GM18526 (cell line): Measurements from ENCODE around the gene SCD5.

ENCODE experiments used
- POLR2A ChIP-seq: IDR thresholded peaks from 3 replicates; pipeline ENCODE4 v1.6.1; 2011; ENCODE audit not compliant: insufficient read length; ENCODE audit errors: extremely low read depth

SCD5 gene

DNA sequence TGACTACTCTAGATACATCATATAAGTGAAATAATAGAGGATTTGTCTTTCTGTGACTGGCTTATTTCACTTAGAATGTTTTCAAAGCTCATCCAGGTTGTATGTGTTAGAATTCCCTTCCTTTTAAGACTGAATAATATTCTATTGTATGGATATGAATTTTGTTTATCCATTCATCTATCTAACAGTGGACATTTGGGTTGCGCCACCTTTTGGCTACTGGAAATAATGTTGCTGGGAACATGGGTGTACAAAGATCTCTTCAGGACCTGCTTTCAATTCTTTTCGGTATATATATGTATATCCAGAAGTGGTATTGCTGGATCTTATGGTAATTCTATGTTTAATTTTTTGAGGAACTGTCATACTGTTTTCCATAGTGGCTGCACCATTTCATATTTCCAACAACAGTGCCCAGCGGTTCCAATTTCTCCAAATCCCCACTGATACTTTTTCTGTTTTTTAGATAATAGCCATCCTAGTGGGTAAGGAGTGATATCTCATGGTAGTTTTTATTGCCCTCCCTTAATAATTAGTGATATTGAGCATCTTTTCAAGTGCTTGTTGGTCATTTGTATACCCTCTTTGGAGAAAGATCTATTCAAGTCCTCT is 3.4 kb upstream of the SCD5 start:
- TF ChIP-seq POLR2A = no peak

DNA sequence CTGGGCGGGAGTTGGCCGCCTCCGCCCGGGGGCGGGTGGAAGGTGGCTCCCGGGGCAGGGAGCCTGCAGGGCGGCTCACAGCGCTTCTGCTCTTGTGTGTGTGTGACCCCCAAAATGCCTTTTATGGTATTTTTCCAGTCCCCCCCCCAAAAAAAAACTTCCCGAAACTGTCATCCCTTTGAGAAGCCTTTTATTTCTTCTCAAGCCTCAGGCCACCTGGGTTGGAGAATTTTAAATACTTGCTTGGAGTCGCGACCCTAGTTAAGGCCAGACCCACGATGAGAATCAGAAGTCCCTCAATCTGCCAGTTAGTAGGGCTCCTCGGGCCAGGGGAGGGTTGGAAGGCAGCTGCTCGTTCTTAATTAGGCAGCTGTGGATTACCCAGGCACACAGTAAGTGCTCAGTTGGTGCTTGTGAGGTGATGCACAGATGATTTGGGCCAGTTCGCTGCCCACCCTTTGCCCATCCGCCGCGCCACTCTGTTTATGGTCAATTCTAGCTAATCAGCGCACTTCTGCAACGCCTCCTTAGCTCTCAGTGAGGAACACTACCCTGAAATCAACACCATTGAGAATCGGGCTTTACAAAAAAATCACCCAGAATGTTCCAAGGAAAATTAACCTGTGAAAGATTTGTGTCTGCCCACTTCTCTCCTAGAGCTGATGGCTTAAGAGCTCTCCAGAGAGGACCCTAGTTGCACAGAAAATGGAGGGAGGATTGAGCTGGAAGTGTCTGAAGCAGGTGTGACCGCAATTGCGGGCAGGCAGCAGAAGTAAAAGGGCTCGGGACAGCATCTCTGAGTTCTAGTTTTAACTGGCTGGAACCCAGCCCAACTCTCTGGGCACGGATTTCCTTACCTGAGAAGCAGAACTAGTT is 648 bp upstream of the SCD5 start:
- TF ChIP-seq POLR2A = no peak

DNA sequence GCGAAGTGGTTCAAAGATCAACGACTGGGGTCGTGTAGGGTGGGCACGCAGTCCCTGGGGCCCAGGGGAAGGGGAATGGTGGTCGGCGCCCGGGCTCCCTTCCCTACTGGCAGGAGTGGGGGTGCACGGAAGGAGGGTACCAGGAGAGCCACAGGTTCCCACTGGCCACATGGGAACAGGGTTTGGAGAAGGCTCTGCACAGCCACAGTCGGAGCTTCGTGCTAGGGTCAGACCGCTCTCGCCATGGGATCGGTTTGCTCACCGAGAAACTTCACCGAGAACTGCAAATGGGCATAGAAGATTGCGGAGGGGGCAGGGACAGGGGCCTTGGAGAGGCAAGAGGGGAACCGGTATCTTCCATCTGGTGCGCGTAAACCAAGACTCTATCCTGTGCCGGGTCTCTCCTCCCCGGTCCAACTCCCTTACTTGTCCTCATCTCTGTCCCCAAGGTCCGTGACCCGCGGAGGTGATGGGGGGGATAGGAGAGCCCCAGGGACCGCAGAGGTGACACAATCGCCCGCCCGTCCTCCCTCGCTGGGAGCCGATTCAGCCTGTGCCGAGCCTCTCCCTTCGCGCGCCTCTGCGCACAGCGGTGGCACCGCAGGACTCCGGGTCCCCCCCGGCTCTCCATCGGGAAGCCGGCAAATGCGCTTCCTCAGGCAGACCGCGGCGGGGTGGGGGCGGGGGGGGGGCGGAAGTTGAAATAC is 1.0 kb downstream of the SCD5 start:
- no peak for TF ChIP-seq POLR2A

DNA sequence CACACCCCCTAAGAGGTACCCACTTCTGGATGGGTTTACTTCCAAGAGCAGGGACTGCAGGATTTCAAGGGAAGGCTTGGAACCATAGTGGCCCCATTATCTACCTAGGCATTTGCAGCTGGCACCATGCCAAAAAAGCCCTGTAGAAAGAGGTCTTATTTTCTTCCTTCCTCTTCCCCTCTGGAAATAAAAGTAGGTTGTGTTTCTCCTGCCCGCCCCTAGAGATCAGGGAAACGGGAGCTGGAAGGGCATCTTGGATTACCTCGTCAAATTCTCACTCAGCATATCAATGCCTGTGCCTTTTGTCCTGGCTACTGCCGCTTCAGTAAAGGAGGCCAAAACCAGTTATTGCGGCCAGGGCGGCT is 1.6 kb downstream of the SCD5 start:
- no peak for TF ChIP-seq POLR2A

DNA sequence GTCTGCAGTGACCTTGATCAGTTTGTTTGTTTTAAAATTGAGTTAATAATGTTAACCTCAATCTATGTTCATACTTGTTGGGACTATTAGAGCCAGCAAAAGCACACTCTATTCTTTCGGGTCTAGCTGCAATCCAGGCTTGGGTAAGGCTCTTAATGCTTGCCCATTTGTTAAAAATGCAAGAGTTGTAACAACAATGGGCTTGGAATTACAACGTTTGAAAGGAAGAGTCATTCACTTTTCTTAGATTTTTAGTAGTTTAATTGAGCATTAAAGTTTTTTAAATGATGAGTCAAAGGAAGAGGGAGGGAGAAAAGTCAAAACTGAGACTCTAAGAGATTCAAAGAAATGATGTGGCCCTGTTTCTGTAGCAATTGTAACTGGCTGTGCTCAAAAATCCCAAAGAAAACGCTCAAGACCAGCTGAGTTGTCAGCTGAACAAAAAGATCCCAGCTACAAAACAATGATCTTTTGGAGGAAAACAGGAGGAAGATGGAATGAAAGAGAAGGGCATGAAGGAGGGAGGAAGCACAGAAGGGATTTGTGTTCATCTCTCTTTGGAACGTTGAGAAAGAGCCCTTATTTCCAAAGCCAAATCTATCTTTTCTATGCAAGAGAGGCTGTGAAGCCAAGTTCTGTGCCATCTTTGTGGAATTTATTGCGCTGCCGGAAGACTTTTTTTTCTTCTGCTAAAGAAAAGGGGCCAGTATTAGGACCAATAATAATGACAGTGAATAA is 5.5 kb downstream of the SCD5 start:
- TF ChIP-seq POLR2A = no peak

DNA sequence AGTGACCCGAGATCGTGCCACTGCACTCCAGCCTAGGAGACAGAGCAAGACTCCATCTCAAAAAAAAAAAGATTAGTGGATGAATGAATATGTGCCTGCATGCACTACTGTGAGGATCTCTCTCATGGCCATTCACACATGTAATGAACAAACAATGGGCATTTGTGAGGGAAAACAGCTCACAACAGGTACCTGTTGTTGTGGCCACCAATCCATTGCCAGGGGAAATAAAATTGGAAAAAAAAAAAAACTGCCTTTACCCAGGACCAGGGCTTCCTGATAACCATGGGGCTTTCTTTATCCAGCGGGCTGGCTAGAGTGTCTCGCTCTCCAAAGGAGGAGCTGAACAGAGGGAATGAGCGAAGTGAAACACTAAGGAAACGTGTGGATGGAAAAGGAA is 7.4 kb downstream of the SCD5 start:
- no peak for TF ChIP-seq POLR2A

DNA sequence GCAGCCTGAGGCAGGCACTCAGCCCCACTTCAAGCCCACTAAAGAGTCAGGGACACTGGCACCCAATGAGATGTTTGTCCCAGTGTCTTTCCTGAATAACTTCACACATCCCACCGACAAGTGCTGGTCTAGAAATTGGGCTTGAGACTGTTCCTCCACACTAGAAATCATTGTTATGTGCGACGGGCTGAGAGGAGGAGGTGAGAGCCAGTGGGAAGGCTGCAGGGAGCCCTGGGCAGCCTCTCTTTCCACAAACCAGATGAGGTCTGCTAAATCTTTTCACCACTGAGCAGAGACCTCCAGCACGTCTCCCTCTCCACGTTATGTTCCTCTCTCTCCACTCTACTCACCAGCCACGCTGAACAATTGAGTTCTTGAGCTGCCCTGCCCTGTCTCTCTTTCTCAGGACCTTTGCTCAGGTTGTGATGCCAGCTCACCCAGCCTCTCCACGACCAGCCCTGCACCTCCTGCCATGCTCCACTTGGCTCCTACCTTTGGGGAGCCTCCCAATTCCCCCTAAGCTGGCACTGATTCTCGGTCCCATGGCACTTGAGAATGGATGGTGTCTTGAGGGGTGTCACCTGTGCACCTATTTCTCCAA is 8.4 kb downstream of the SCD5 start:
- no peak for TF ChIP-seq POLR2A

DNA sequence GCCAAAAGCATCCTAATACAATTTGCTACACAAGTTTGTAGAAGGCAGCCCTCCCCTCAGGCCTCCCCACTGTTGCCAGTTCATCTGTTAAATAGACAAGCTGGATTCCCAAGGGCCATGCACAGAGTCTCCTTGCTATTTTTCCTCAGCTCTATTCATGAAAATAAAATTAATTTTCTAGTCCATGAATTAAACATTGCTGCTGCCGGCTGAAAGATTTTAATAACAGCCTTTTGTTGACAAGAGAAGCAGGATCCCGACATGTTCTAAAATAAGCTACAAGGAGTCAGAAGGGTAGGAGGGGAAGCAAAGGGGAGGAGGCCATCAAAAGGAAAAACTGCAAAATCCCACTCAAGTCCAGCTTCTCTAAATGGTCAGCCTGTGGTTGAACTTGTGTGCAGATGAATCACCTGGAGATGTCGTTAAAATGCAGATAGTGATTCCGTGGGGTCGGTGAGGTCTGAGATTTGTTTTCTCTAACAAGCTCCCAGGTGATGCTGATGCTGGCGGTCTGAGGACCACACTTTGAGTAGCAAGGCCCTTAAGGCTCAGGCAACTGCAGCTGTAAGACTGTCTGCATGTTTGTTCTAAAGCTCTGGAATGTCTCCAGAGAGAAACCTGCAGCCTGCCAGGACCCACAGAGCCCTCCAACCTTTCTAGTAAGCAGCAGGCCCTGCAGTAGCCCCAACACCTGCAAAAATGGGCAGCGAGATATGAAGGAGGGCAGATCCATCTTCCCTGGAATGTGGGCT is 9.4 kb downstream of the SCD5 start:
- no peak for TF ChIP-seq POLR2A

DNA sequence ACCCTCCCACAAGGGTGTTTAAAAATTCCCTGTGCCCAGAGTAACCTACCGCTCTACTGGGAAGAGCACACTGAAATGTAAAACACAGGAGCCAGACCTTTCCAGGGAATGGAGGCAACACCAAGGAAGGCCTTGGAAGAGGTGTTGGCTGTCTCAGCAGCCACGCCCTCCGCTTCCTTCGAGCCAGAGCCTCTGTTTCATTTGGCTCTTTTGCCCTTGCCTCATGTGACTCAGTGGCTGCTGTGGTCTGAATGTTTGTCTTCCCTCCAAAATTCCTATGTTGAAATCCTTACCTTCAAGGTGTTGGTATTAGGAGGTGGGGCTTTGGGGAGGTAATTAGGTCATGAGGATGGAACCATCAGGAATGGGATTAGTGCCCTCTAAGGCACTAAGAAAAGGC is 11.3 kb downstream of the SCD5 start:
- no peak for TF ChIP-seq POLR2A

DNA sequence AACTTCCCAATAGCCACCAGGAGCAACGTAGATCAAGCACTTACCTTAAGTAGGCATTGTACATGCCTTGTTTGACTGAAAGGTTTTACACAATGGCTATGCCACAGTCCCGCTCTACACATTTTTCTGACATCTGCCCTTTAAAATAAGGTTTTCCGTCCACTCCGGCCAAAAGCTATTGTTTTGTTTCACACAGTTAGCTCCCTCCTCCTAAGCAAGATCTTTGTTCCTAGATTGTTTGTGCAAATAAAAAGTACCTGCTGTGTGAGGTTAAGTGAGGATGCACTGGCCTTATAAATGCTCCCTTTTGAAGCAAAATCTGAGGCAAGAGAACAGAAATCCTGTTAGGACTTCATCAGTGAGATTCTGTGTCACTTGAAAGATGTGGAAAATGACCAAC is 11.8 kb downstream of the SCD5 start:
- TF ChIP-seq POLR2A = no peak

DNA sequence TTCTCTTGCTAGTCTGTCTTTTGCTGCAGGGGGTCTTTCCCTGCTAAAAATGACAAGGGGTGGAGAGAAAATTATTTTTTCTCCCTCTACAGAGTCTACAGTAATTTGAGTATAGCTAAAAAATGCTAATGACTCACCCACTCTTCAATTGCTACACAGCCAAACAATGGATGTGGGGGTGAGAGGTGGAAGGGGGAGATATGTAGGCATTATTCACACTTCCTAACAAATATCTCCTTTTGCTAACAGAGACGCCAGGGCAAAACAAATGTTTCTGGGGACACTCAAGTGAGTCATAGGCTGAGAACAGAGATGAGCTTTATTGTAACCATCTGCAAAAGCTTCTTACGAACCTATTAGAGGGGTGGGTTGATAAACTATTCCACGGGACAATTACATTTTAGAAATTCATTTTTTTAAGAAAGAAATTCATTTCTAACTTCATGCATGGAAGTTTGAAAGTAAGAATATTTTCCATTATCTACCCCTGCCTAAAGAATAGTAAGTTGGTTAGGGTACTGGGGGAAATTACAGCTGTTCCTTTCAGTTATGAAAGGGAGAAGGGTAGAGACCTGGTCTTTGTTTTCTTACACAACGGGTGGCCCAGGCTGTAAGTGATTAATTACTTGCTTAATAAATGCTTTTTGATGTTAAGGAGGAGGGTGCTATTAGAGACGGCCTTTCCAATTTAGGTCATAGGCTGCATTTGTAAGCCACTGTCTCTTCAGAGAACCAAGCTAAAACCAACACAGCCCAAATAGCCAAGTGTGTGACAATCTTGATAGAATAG is 12.8 kb downstream of the SCD5 start:
- TF ChIP-seq POLR2A = no peak

DNA sequence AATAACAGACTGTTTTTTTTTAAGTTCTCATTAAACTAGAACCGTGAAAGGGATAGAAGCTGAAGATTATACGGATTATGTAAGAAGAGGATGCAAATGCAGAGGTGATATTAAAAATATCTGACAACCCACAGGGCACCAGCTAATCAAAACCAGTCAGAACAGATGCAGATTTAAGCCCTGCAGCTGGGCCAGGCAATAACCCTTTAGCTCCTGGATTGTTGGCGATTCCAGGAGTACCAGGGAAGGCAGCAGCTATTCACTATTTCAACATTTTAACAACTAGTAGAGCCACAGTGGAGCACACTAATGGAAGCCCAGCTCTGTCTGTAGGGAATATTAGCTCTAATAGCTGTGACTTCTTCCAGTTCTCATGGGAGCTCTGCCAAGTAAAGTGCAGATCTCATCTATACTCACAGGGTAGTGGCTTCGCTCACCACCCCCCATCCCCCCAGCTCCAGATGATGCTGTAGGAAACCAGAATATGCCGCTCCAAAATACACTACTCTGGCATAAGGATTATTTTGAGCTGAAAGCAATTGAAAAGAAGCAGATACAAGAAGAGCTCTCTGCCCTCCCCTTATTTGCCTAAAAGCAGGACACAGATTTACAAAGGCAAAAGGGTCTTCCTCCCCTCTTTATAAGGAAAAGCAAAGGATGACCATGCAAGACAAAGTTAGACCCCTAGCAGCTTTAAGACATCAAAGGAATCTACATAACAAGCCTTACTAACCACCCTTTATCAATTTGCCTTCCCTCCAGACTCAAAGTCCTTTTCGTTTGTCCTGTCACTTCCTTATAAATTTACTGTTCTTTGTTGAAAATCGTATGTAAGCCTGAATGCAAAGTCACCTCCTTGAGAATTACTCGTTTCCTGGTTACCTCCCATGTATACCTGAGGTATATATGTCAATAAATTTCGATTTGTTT is 13.7 kb downstream of the SCD5 start:
- no peak for TF ChIP-seq POLR2A

DNA sequence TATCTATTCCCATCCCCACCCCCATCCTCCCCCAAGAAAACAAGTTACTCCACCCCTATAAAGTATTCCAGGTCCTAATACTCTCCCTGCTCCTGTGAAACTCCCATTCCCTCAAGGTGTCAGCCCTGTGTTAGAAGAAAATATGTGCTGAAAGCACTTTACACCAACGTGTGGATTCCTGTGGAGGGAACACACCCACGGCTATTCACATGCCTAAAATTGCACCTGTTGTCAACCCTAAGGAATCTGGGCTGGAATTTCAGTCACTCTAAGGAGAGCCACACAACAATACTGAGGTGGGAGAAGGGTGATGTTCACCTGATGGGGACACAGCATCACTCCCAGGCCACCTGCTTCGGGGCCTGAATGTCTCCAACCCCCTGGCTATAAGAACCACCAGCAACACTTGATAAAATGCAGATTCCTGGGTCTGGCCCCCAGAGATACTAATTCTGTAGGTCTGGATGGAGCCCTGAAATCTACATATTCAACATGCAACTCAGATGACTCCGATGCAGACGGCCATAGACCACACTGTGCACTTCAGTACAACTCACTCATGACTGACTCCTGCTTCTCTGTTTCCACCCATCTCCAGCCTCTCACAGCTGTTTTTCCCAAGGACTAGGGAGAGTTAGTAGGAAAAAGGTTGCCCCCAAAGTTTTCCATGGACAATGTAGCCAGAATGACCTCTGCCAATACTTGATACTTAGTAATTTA is 15.8 kb downstream of the SCD5 start:
- TF ChIP-seq POLR2A = no peak
